Transverse colon (tissue), 4 donors: ENCODE data around the gene ARSG. TPM values are rescaled to one million over a fixed set of nuclear protein-coding genes. Genes with fewer than 3 reads are reported as not detected.
"Not testable (repeated sequence)": the region's sequence is repeated elsewhere in the genome, so short reads cannot be mapped to it uniquely, and the experiment has no call there.

Experiments used
- DNase-seq: peaks from one replicate; pipeline ENCODE4 v3.0.0-alpha.2; 2019
- H3K27ac ChIP-seq, 4 donors: fragments of 200-600 bp; sonication (generic); 2 replicates each; pipeline ENCODE4 v1.5.1; 2016 to 2018; ENCODE audit warnings: inconsistent platforms in 4 of 4
- H3K27me3 ChIP-seq: fragments of 200-600 bp; sonication (generic); 2 replicates; pipeline ENCODE4 v1.5.1; 2017; ENCODE audit warnings: inconsistent platforms
- H3K36me3 ChIP-seq, 4 donors: fragments of 200-600 bp; sonication (generic); 2 replicates each; pipeline ENCODE4 v1.5.1; 2017 to 2019; ENCODE audit warnings: inconsistent platforms in 4 of 4
- H3K4me1 ChIP-seq, 4 donors: fragments of 200-600 bp; sonication (generic); 2 replicates each; pipeline ENCODE4 v1.5.1; 2017 to 2020; ENCODE audit warnings: inconsistent platforms in 4 of 4
- H3K4me3 ChIP-seq, 4 donors: fragments of 200-600 bp; sonication (generic); 1 replicate in 1 of 4; 2 replicates in 3 of 4; pipeline versions ENCODE4 v1.5.1 to v1.6.1; 2017 to 2019; ENCODE audit warnings: inconsistent platforms in 4 of 4
- H3K9me3 ChIP-seq, 2 donors: fragments of 200-600 bp; sonication (generic); 2 replicates each; pipeline ENCODE4 v1.5.1; 2017 to 2019; ENCODE audit warnings: inconsistent platforms in 2 of 2
- EP300 ChIP-seq: sonication (generic); formaldehyde crosslinking; IDR thresholded peaks from one replicate; pipeline ENCODE4 v1.6.1; 2017; ENCODE audit warnings: antibody characterized with exemption, low read depth
- POLR2A ChIP-seq: fragments of 450-650 bp; IDR thresholded peaks from one replicate; pipeline ENCODE4 v1.6.1; 2016; ENCODE audit warnings: antibody characterized with exemption, mild to moderate bottlenecking, moderate library complexity
- POLR2AphosphoS5 ChIP-seq, 3 donors: sonication (generic); formaldehyde crosslinking; IDR thresholded peaks; one replicate each; pipeline ENCODE4 v1.6.1; 2016; ENCODE audit warnings: antibody characterized with exemption in 3 of 3
- WGBS, 2 donors: methylation state at CpG; one replicate each; pipeline ENCODE4 v1.1.5; 2018; ENCODE audit warnings: low coverage in 1 of 2; 5-methylcytosine and 5-hydroxymethylcytosine counted together
- in situ Hi-C, 4 donors: fragments of 200-750 bp; cut with MboI; loops; one replicate each; pipeline versions ENCODE4 v1.15.0 to v1.15.1; 2017; ENCODE audit warnings: low sequenced_read_pairs in 3 of 4, low pct_ligation_motif_present in 1 of 4, low pct_unique_long_range_greater_than_20kb in 1 of 4
- intact Hi-C: fragments of 100-400 bp; cut with DNase I; formaldehyde crosslinking; loops from one replicate; pipeline ENCODE4 v1.15.1; 2023; ENCODE audit warnings: low total_unique reads
- total RNA-seq, 4 donors: library from RNA; depleted of rRNA; stranded (reverse); fragments of >200 nt; gene quantifications; one replicate each; pipeline ENCODE4 v1.1.0, GENCODE V29; 2016
- TF ChIP-seq, protein P1 (sequence below), 5 experiments: fragments of 200-600 bp in 3 of 5; fragments of 450-650 bp in 2 of 5; sonication (generic) in 3 of 5; IDR thresholded peaks; 1 replicate in 2 of 5; 2 replicates in 3 of 5; pipeline ENCODE4 v1.5.1; 2016 to 2017; ENCODE audit warnings: antibody characterized with exemption in 5 of 5, inconsistent platforms in 3 of 5, mild to moderate bottlenecking in 2 of 5, moderate library complexity in 1 of 5

The ARSG gene
- total RNA-seq, 4 donors from 2014 or later: 0.41 to 4.4 (median 1.6) TPM; not detected in 1

DNA sequence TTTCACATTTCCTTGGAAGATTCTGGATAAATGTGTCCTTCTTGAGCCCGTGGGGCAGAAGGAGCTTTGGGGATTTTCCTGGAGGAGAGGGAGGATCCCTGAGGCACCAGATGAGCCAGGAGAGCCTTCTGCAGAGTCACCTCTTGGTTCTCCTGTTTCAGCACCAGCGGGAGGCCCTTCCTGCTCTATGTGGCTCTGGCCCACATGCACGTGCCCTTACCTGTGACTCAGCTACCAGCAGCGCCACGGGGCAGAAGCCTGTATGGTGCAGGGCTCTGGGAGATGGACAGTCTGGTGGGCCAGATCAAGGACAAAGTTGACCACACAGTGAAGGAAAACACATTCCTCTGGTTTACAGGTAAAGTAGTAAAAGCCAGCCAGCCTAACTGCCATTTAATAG is 77.1 kb downstream of the ARSG start:
- TF ChIP-seq POLR2AphosphoS5 (IDR thresholded peaks at IDR 0.05) (no peak), EP300 (no peak), POLR2A (no peak)
- TF ChIP-seq, protein P1, sequence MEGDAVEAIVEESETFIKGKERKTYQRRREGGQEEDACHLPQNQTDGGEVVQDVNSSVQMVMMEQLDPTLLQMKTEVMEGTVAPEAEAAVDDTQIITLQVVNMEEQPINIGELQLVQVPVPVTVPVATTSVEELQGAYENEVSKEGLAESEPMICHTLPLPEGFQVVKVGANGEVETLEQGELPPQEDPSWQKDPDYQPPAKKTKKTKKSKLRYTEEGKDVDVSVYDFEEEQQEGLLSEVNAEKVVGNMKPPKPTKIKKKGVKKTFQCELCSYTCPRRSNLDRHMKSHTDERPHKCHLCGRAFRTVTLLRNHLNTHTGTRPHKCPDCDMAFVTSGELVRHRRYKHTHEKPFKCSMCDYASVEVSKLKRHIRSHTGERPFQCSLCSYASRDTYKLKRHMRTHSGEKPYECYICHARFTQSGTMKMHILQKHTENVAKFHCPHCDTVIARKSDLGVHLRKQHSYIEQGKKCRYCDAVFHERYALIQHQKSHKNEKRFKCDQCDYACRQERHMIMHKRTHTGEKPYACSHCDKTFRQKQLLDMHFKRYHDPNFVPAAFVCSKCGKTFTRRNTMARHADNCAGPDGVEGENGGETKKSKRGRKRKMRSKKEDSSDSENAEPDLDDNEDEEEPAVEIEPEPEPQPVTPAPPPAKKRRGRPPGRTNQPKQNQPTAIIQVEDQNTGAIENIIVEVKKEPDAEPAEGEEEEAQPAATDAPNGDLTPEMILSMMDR (IDR thresholded peaks at IDR 0.05): no peak
- no peaks in the 10 kb centered on the region for H3K4me1 ChIP-seq
- DNase-seq: no peak
- no peaks in the 10 kb centered on the region for H3K9me3 ChIP-seq
- H3K27ac ChIP-seq: no peak overlapping the region
- intact Hi-C loops (no loop called here), in situ Hi-C loops (no loop called here)
- H3K36me3 ChIP-seq: no peaks in the 10 kb centered on the region
- whole genome bisulfite sequencing, 2 donors: 86% methylated on average over 5 of the region's 5 CpGs; no CpG with 5 or more reads in 1 of the 2 donors
- H3K27me3 ChIP-seq: no peaks in the 10 kb centered on the region
- H3K4me3 ChIP-seq: no peak overlapping the region

DNA sequence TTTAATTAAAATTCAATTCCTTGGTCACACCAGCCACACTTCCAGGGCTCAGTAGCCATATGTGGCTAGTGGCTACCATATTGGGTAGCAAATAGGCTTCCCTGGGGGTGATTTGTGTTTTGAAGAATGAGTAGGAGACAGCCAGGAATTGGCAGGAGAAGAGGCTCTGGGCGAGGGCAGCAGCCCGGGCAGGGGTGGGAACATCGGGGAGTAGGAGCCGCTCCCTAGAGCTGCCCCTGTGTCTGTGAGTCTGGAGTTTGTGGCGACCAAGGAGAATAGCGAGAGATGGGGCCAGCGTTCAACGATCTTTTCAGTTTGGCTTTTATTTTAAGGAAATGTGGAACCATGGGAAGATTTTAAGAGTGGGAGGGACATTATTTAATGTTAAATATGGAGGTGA is 84.3 kb downstream of the ARSG start:
- 79 to 94% methylated on average over 5 to 8 of the region's 8 CpGs for WGBS, 2 donors
- DNase-seq: no peak
- in situ Hi-C loops (no loop called here), intact Hi-C loops (no loop called here)
- H3K36me3 ChIP-seq: no peaks in the 10 kb centered on the region
- H3K4me3 ChIP-seq: no peak overlapping the region
- no peaks in the 10 kb centered on the region for H3K9me3 ChIP-seq
- TF ChIP-seq, protein P1 (IDR thresholded peaks at IDR 0.05): no peak
- TF ChIP-seq EP300: no peak
- no peak for TF ChIP-seq POLR2A
- no peak overlapping the region for H3K27ac ChIP-seq
- H3K27me3 ChIP-seq: no peaks in the 10 kb centered on the region
- H3K4me1 ChIP-seq: peaks cover 0 to 18% (median 2%) of the 10 kb centered on the region in 4 donors

DNA sequence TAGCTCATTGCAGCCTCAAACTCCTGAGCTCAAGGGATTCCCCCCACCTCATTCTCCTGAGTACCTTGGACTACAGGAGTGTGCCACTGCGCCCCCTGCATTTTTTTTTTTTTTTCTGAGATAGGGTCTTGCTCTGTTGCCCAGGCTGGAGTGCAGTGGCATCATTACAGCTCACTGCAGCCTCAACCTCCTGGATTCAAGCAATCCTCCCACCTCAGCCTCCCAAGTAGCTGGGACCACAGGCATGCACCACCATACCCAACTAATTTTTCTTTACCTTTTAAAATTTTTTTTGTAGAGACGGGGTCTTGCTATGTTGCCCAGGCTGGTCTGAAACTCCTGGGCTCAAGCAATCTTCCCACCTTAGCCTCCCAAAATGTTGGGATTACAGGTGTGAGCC is 84.9 kb downstream of the ARSG start:
- in situ Hi-C loops: not testable (repeated sequence)

DNA sequence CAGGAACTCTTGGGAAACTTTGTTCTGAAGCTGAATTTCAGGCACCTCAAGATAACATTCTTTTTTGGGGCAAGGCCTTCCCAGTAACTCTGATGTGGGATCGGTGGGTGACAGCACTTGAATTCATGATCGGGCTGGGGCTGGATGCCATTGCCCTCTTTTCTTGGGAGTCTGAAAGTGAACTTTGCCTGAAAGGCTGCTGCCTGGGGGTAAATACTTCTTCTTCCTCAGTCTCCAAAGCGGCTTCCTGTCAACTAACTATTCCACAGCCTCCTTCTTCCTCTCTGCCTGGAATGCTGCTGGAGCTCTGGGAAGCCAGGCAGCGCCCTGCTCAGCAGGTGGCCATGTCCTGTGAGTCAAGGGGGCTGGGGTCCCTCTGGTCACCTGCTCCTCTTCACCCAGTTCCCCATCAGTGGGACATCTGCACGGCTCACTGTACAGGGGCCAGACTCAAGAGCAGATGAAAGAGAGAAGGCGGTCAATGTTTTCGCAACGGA is 86.5 kb downstream of the ARSG start:
- intact Hi-C loops: no loop called here
- Histone ChIP-seq H3K4me1 (peaks cover 0 to 18% (median 2%) of the 10 kb centered on the region in 4 donors), H3K36me3 (no peaks in the 10 kb centered on the region), H3K27ac (peak overlapping the region; percentile 72 to 88 (median 82)), H3K27me3 (no peaks in the 10 kb centered on the region), H3K4me3 (no peak overlapping the region), H3K9me3 (no peaks in the 10 kb centered on the region)
- in situ Hi-C loops: no loop called here
- no peak for TF ChIP-seq EP300
- TF ChIP-seq, protein P1 (IDR thresholded peaks at IDR 0.05): no peak
- TF ChIP-seq POLR2AphosphoS5 (IDR thresholded peaks at IDR 0.05): peak in 1 of 3 donors; percentile 65
- no peak for DNase-seq
- WGBS, 2 donors: 70% methylated on average over 8 of the region's 8 CpGs; no CpG with 5 or more reads in 1 of the 2 donors

More for the DNA sequence above, 84.9 kb downstream of the ARSG start:
- intact Hi-C loops, H3K36me3 ChIP-seq, H3K9me3 ChIP-seq, H3K27ac ChIP-seq, DNase-seq, H3K27me3 ChIP-seq, H3K4me3 ChIP-seq: not testable (repeated sequence)
- WGBS, 2 donors: 83 to 94% methylated on average over 1 to 2 of the region's 2 CpGs
- H3K4me1 ChIP-seq: peaks cover 0 to 18% (median 2%) of the 10 kb centered on the region in 4 donors
